Keratinocyte (primary cell): ENCODE data around the gene DUSP22. TPM values are rescaled to one million over a fixed set of nuclear protein-coding genes. Genes with fewer than 3 reads are reported as not detected.
A peak's percentile ranks its signal among the peaks of the same experiment; 100 is the strongest.

Experiments used
- DNase-seq: peaks from one replicate; pipeline ENCODE4 v3.0.0-alpha.2; 2011; ENCODE audit warnings: low read depth, missing footprints, low spot score
- FAIRE-seq: peaks from 2 replicates; lab custom pipeline; 2011; peaks lifted over from hg19 to GRCh38; lab: Jason Lieb, UNC
- H2AFZ ChIP-seq: 2 replicates; pipeline ENCODE4 v1.6.0; 2012; ENCODE audit warnings: low read length, control low read depth, inconsistent platforms; ENCODE audit not compliant: control insufficient read depth
- H3K27ac ChIP-seq: 2 replicates; pipeline ENCODE4 v1.5.1; 2011; ENCODE audit warnings: low read length; ENCODE audit not compliant: control insufficient read depth, insufficient read depth
- H3K27me3 ChIP-seq: 3 replicates; pipeline ENCODE4 v1.6.0; 2011; ENCODE audit warnings: low read length; ENCODE audit not compliant: control insufficient read depth, insufficient read depth; ENCODE audit errors: extremely low read depth
- H3K36me3 ChIP-seq, 2 experiments: 2 replicates in 1 of 2; 3 replicates in 1 of 2; pipeline ENCODE4 v1.5.1; 2011; ENCODE audit warnings: low read length in 2 of 2, mild to moderate bottlenecking in 1 of 2; ENCODE audit not compliant: control insufficient read depth in 2 of 2, insufficient read depth in 2 of 2; ENCODE audit errors: extremely low read depth in 1 of 2
- H3K4me1 ChIP-seq: 3 replicates; pipeline ENCODE4 v1.5.1; 2011; ENCODE audit warnings: low read length; ENCODE audit not compliant: control insufficient read depth, insufficient read depth; ENCODE audit errors: extremely low read depth
- H3K4me2 ChIP-seq: 3 replicates; pipeline ENCODE4 v1.6.0; 2011; ENCODE audit warnings: low read depth, low read length; ENCODE audit not compliant: control insufficient read depth, insufficient read depth; ENCODE audit errors: extremely low read depth
- H3K4me3 ChIP-seq, 3 experiments: fragments of 200-600 bp in 1 of 3; sonication (generic) in 1 of 3; 2 replicates in 2 of 3; 3 replicates in 1 of 3; pipeline ENCODE4 v1.5.1; 2011 to 2016; ENCODE audit warnings: low read length in 3 of 3, mild to moderate bottlenecking in 3 of 3, control low read depth in 2 of 3, inconsistent platforms in 1 of 3, low read depth in 1 of 3, mixed read lengths in 1 of 3, mixed run types in 1 of 3, moderate library complexity in 1 of 3; ENCODE audit not compliant: control insufficient read depth in 2 of 3, insufficient read depth in 2 of 3; ENCODE audit errors: extremely low read depth in 1 of 3
- H3K79me2 ChIP-seq: 2 replicates; pipeline ENCODE4 v1.6.0; 2012; ENCODE audit warnings: low read length; ENCODE audit not compliant: control insufficient read depth, insufficient read depth
- H3K9ac ChIP-seq: 3 replicates; pipeline ENCODE4 v1.6.0; 2011; ENCODE audit warnings: low read length; ENCODE audit not compliant: control insufficient read depth, insufficient read depth; ENCODE audit errors: extremely low read depth
- H3K9me1 ChIP-seq: 3 replicates; pipeline ENCODE4 v1.6.0; 2011; ENCODE audit warnings: low read length; ENCODE audit not compliant: control insufficient read depth, insufficient read depth; ENCODE audit errors: extremely low read depth
- H3K9me3 ChIP-seq: 2 replicates; pipeline ENCODE4 v1.5.1; 2012; ENCODE audit warnings: low read depth, low read length; ENCODE audit not compliant: control insufficient read depth
- H4K20me1 ChIP-seq: 3 replicates; pipeline ENCODE4 v1.6.0; 2011; ENCODE audit warnings: low read length; ENCODE audit not compliant: control insufficient read depth, insufficient read depth; ENCODE audit errors: extremely low read depth
- EZH2 ChIP-seq: IDR thresholded peaks from one replicate; pipeline ENCODE4 v1.6.1; 2012; ENCODE audit warnings: inconsistent platforms, mild to moderate bottlenecking, low read length, moderate library complexity
- dilution Hi-C: fragments of 300-500 bp; cut with MboI; formaldehyde crosslinking; loops from one replicate; pipeline ENCODE4 v1.7.0; 2020; ENCODE audit warnings: low sequenced_read_pairs; ENCODE audit not compliant: extremely low pct_ligation_motif_present
- polyA plus RNA-seq, 5 experiments: library from polyadenylated mRNA; depleted of rRNA in 3 of 5; stranded (reverse) in 3 of 5; stranded (forward) in 1 of 5; unstranded in 1 of 5; fragments of >200 nt; gene quantifications; 1 replicate in 1 of 5; 2 replicates in 3 of 5; 3 replicates in 1 of 5; pipeline versions ENCODE4 v1.2.1 to v1.2.3, GENCODE V29; 2011 to 2012; ENCODE audit warnings: missing spikeins in 2 of 5, low read depth in 1 of 5, low replicate concordance in 1 of 5
- TF ChIP-seq, protein P1 (sequence below), 3 experiments: IDR thresholded peaks in 1 of 3; conservative IDR thresholded peaks in 1 of 3; optimal IDR thresholded peaks in 1 of 3; 2 replicates in 2 of 3; 3 replicates in 1 of 3; pipeline versions ENCODE3 to v1.5.1; 2011; ENCODE audit warnings: low read length in 3 of 3, mild to moderate bottlenecking in 3 of 3, moderate library complexity in 2 of 3, control low read depth in 1 of 3, inconsistent platforms in 1 of 3; ENCODE audit not compliant: insufficient read depth in 2 of 3; ENCODE audit errors: extremely low read depth in 1 of 3

The DUSP22 gene
- polyA plus RNA-seq, 1 donor (not counting 4 experiments of a cell fraction or from before 2014, with no cell fraction given), result 17.3 TPM

DNA sequence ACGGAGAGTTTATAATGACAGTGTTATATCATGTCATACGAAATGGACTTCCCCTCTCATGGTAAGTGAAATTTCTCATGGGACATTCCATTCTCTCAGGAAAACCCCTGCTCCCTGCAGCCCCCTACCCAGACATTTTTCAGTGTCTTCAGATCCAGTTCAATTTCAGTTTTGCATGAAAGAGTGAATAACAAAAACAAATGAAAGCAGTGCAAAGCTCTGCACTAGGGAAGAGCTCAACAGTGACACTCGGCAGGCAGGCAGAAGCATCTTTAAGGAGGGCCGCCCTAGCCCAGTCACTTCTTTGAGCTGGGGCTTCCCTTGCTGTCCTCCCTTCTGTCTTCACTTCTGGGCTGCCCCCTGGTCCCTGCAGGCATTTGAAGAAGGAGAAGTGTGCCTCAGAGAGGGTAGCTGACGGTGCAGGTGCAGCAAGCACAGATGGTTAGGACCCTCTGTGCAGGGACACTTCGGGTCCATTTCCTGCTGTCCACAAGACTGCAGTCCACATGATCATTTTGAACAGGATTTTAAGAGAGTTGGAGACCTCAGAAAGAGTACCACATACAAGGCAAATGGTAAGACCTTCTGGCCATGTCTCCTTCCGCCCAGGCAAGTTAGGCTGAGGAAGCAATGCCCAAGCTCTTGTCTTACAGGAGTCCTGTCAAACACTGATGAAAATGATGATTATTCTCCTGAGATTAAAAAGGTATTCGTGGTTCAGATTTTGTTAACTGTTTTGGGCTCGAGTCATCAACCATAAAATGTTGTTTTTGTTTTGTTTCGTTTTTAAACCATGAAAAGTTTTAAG is 5.4 kb upstream of the DUSP22 start:
- Histone ChIP-seq H3K4me3 (no peak overlapping the region), H3K9me3 (no peaks in the 10 kb centered on the region), H3K27me3 (no peaks in the 10 kb centered on the region), H3K36me3 (no peaks in the 10 kb centered on the region), H3K9me1 (no peaks in the 10 kb centered on the region), H4K20me1 (no peaks in the 10 kb centered on the region), H3K79me2 (no peaks in the 10 kb centered on the region), H2AFZ (no peak overlapping the region), H3K9ac (no peak overlapping the region), H3K4me1 (peaks cover 11% of the 10 kb centered on the region), H3K27ac (no peak overlapping the region), H3K4me2 (no peak overlapping the region)
- TF ChIP-seq, protein P1, sequence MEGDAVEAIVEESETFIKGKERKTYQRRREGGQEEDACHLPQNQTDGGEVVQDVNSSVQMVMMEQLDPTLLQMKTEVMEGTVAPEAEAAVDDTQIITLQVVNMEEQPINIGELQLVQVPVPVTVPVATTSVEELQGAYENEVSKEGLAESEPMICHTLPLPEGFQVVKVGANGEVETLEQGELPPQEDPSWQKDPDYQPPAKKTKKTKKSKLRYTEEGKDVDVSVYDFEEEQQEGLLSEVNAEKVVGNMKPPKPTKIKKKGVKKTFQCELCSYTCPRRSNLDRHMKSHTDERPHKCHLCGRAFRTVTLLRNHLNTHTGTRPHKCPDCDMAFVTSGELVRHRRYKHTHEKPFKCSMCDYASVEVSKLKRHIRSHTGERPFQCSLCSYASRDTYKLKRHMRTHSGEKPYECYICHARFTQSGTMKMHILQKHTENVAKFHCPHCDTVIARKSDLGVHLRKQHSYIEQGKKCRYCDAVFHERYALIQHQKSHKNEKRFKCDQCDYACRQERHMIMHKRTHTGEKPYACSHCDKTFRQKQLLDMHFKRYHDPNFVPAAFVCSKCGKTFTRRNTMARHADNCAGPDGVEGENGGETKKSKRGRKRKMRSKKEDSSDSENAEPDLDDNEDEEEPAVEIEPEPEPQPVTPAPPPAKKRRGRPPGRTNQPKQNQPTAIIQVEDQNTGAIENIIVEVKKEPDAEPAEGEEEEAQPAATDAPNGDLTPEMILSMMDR (optimal IDR thresholded peaks at IDR 0.05 in 1 of 3, IDR thresholded peaks at IDR 0.05 in 1 of 3, conservative IDR thresholded peaks at IDR 0.05 in 1 of 3; ENCODE audit: extremely low read depth in 1 of 3, insufficient read depth in 2 of 3, low read length in 3 of 3), result no peak
- TF ChIP-seq EZH2, result no peak
- FAIRE-seq, result no peak
- dilution Hi-C loops, result no loop called here
- no peak for DNase-seq

DNA sequence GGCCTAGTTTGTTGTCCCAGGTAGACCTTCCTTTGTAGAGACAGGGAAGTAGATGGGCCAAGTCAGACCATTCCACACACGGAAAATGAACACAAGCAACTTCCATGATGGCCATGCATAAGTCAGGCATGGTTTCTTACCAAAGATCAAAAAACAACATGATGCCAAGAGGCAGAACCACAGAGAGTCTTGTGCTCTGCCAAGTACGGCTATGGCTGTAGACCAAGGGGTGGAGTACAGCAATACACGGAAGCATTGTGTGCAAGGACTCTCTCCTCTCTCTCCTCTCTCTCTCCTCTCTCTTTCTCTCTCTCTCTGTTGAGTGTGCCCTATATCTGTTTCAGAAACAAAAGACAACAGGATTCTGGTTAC is 4.8 kb upstream of the DUSP22 start:
- Histone ChIP-seq H3K9me3 (no peaks in the 10 kb centered on the region), H4K20me1 (no peaks in the 10 kb centered on the region), H3K27ac (no peak overlapping the region), H3K9ac (no peak overlapping the region), H3K36me3 (no peaks in the 10 kb centered on the region), H2AFZ (no peak overlapping the region), H3K9me1 (no peaks in the 10 kb centered on the region), H3K79me2 (no peaks in the 10 kb centered on the region), H3K4me2 (no peak overlapping the region), H3K4me1 (peaks cover 11% of the 10 kb centered on the region), H3K27me3 (no peaks in the 10 kb centered on the region), H3K4me3 (no peak overlapping the region)
- no peak for FAIRE-seq
- DNase-seq, result no peak
- dilution Hi-C loops, result no loop called here
- TF ChIP-seq EZH2, result peak; percentile 40
- TF ChIP-seq, protein P1 (optimal IDR thresholded peaks at IDR 0.05 in 1 of 3, IDR thresholded peaks at IDR 0.05 in 1 of 3, conservative IDR thresholded peaks at IDR 0.05 in 1 of 3; ENCODE audit: extremely low read depth in 1 of 3, insufficient read depth in 2 of 3, low read length in 3 of 3), result no peak
